ENCODE results near the gene SLC27A3. TPM values are rescaled to one million over a fixed set of nuclear protein-coding genes. Genes with fewer than 3 reads are reported as not detected.

SLC27A3 gene
- total RNA-seq, 6 donors from 2014 or later = 92.8 to 272 (median 167) TPM

GRCh38 chr1:153771841-153772593 lies 3.2 kb upstream of the SLC27A3 start:
- DNase-seq = no peak
- Histone ChIP-seq H3K27ac (peak overlapping the region; percentile 52 to 92 (median 90)), H3K27me3 (no peaks in the 10 kb centered on the region), H3K36me3 (peaks cover 14 to 62% (median 39%) of the 10 kb centered on the region in 4 donors), H3K4me3 (no peak overlapping the region), H3K9me3 (no peaks in the 10 kb centered on the region), H3K4me1 (peaks cover 62 to 90% (median 85%) of the 10 kb centered on the region in 4 donors)
- TF ChIP-seq EP300 (IDR thresholded peaks at IDR 0.05) (no peak), CTCF (IDR thresholded peaks at IDR 0.05) (peak; percentile 39 to 65 (median 53))
- WGBS, 2 donors = 77 to 84% methylated on average over 8 to 20 of the region's 21 CpGs
- no peak for ATAC-seq (ENCODE audit: low FRiP score in 2 of 2)

GRCh38 chr1:153773096-153773921 lies 1.9 kb upstream of the SLC27A3 start:
- TF ChIP-seq EP300 (IDR thresholded peaks at IDR 0.05) (no peak), POLR2AphosphoS5 (IDR thresholded peaks at IDR 0.05) (peak; percentile 13 to 52), POLR2A (IDR thresholded peaks at IDR 0.05) (peak in 1 of 4 donors; percentile 28), CTCF (IDR thresholded peaks at IDR 0.05) (no peak)
- H3K4me3 ChIP-seq = peak overlapping the region in 1 of 4 donors; percentile 3
- no peaks in the 10 kb centered on the region for H3K27me3 ChIP-seq
- no peaks in the 10 kb centered on the region for H3K9me3 ChIP-seq
- ATAC-seq (ENCODE audit: low FRiP score in 2 of 2) (peak in 1 of 2 donors; percentile 31), DNase-seq (peak in 1 of 2 donors; percentile 67)
- H3K4me1 ChIP-seq = peaks cover 71 to 93% (median 88%) of the 10 kb centered on the region in 4 donors
- WGBS, 2 donors = 48 to 49% methylated on average over 12 of the region's 12 CpGs
- peaks cover 14 to 49% (median 30%) of the 10 kb centered on the region in 4 donors for H3K36me3 ChIP-seq
- peak overlapping the region; percentile 85 to 92 (median 90) for H3K27ac ChIP-seq

DNA sequence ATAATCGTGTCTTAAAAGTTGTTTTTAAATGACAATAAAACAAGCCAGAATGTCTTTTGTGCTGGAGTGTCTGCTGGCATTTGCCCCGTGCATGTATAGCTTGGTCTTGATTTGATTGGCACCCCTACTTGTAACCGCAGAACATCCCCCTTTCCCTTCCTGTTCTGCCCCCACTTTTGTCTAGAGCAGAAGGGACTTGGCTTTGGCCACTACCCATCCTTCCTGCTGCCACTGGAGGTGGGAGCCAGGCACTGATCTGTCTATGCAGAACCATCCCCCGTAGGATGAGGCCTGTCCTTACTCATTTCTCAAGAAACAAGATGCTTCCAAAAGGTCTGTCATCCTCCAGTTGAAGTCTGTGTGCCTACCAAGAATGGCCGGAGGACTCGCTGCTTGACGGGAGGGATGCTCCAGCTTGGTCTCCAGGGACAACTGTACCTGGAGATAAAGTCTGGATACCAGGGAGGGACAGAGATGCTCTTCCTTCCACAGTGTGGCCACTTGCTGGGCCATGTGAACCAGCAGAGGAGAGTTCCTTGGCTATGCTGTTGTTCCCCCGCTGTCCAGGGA lies 1.1 kb upstream of the SLC27A3 start:
- ATAC-seq (ENCODE audit: low FRiP score in 2 of 2) = no peak
- H3K27ac ChIP-seq = peak overlapping the region; percentile 85 to 92 (median 90)
- TF ChIP-seq EP300 (IDR thresholded peaks at IDR 0.05) (no peak), CTCF (IDR thresholded peaks at IDR 0.05) (no peak)
- no peak for DNase-seq
- no peaks in the 10 kb centered on the region for H3K9me3 ChIP-seq
- H3K4me1 ChIP-seq = peaks cover 65 to 92% (median 82%) of the 10 kb centered on the region in 4 donors
- no peak overlapping the region for H3K4me3 ChIP-seq
- WGBS, 2 donors = 55 to 66% methylated on average over 5 to 8 of the region's 8 CpGs
- H3K36me3 ChIP-seq = peaks cover 10 to 41% (median 31%) of the 10 kb centered on the region in 4 donors
- H3K27me3 ChIP-seq = no peaks in the 10 kb centered on the region

DNA sequence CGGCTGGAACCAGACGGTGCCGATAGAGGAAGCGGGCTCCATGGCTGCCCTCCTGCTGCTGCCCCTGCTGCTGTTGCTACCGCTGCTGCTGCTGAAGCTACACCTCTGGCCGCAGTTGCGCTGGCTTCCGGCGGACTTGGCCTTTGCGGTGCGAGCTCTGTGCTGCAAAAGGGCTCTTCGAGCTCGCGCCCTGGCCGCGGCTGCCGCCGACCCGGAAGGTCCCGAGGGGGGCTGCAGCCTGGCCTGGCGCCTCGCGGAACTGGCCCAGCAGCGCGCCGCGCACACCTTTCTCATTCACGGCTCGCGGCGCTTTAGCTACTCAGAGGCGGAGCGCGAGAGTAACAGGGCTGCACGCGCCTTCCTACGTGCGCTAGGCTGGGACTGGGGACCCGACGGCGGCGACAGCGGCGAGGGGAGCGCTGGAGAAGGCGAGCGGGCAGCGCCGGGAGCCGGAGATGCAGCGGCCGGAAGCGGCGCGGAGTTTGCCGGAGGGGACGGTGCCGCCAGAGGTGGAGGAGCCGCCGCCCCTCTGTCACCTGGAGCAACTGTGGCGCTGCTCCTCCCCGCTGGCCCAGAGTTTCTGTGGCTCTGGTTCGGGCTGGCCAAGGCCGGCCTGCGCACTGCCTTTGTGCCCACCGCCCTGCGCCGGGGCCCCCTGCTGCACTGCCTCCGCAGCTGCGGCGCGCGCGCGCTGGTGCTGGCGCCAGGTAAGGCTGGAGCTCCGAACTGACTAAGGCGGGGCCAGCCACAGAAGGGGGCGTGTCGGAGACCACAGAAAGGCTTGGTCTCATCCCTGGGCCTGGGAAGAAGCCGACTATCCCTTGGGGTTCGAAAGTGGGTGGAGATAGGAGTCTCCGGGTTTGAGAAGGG lies 486 bp downstream of the SLC27A3 start:
- peak; percentile 52 to 60 for ATAC-seq (ENCODE audit: low FRiP score in 2 of 2)
- Histone ChIP-seq H3K36me3 (peaks cover 6 to 43% (median 26%) of the 10 kb centered on the region in 4 donors), H3K27me3 (no peaks in the 10 kb centered on the region), H3K4me1 (peaks cover 63 to 85% (median 80%) of the 10 kb centered on the region in 4 donors), H3K4me3 (peak overlapping the region; percentile 70 to 96 (median 77)), H3K9me3 (no peaks in the 10 kb centered on the region), H3K27ac (peak overlapping the region; percentile 85 to 92 (median 90))
- DNase-seq = peak; percentile 86 to 93
- TF ChIP-seq EP300 (IDR thresholded peaks at IDR 0.05) (no peak), CTCF (IDR thresholded peaks at IDR 0.05) (peak in 3 of 6 experiments; percentile 10 to 38 (median 14)), POLR2A (IDR thresholded peaks at IDR 0.05) (peak in 2 of 4 donors; percentile 25 to 79), POLR2AphosphoS5 (IDR thresholded peaks at IDR 0.05) (peak in 1 of 2 donors; percentile 63)
- 0% methylated on average over 20 to 32 of the region's 83 CpGs for WGBS, 2 donors

All from upper lobe of left lung (tissue), 6 donors.